ENCODE measurements around the gene XDH.

The XDH gene

DNA sequence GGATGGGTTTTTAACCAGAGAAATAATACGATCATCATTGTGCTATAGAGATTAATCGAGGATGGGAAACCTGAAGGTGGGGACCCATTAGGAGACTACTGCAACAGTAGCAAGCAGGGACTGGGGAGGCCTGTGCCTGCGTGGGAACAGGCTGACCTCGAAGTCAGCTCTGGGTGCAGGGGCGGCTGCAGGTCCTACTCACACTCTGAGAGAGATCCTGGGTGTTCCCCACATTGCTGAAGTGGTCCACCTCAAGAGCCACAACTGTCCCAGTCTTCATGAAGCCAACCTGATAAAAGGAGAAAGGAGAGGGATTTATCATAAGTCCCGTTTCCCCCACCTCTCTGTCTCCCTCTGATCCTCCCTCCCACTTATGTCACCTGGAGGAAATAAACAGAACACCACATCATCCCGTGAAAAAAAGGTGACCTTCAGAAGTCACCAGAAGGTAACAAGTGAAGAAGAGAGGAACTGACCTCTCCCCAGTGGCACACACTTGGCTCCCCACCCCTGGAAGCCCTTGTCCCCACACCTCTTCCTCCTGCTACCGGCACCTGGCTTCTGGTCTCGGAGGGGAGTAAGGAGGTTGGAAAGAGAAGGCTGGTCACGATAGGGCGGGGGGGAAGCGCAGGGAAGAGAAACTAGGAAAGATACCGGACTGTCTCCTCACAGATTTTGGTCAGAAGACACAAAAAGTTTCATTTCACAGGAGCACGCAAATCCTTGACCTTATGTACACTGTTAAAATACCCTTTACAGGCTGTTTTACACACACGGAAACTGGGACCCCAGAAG is 50.4 kb downstream of the XDH start:
- DNase-seq: no peak

DNA sequence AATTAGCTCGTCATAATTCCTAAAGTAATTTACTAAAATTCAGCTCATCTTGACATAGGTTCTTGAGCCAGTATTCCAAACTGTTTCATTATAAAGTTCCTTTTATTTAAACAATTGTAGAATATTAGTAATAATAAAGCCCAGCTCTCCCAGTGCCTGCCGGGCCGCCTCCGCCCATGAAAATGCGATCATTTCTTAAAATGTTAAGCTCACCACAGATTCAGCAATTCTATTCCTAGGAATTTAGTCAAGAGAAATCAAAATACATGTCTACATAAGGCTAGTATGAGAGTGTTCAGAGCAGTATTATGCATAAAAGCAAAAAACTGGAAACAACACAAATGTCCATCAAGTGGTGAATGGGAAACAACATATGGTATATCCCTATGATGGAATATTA is 52.0 kb downstream of the XDH start:
- no peak for DNase-seq

DNA sequence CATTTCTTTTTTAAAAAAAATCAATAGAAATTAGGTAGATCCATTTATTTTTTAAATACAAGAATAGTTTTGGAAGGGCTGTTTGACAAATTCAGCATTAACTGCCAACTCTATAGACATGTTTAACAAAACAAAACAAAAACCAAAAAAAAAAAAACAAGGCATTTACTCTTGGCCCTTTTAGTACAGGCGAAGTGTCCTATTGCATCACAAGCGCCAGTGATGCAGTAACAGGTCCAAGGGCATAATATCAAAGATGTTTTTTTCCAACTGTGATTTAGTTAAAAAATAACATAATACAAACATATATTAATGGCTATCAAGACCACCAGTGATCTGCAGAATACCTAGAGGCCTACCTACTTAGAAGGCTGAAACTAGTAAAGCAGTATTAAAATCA is 55.3 kb downstream of the XDH start:
- no peak for DNase-seq

DNA sequence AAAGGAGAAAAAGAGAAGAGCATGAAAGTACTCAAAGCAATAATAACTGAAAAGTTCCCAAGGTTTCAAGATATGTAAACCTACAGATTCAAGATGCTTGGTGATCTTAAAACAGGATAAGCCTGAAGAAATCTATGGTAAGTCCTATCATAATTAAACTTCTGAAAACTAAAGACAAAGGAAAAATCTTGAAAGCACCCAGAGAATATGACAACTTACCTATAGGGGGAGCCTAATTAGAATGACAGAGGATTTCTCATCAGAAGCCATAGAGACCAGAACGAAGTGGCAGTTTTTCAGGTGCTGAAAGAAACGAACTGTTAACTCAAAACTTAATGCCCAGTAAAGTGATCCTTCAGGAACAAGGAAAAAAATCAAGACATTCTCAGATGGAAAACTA is 59.7 kb downstream of the XDH start:
- peak; percentile 8 for DNase-seq

GRCh38 chr2:31353179-31353578 is 61.4 kb downstream of the XDH start:
- DNase-seq: peak; percentile 34

- no peak for DNase-seq
Measured at GRCh38 chr2:31349684-31350083, 64.9 kb downstream of the XDH start.

- DNase-seq: no peak
Measured at GRCh38 chr2:31349160-31349559, 65.4 kb downstream of the XDH start.

DNA sequence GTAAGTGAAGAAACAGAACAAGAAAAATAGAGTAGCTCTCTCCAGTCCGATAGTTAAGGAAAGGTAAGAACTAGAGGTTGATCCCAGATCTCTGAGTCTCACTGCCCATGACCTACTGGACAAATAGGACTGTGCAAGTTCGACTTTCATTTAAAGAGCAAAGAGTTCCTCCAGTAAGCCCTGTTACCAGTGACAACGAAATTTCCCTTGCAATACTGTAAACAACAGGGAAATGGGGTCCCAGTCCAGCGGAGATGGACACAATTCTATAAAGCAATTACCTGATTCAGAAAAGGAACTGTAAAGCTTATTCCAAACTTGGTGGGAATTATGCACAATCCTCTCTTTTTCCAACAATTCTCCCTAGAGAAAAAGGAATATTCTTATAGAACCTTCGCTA is 65.9 kb downstream of the XDH start:
- DNase-seq: no peak

DNA sequence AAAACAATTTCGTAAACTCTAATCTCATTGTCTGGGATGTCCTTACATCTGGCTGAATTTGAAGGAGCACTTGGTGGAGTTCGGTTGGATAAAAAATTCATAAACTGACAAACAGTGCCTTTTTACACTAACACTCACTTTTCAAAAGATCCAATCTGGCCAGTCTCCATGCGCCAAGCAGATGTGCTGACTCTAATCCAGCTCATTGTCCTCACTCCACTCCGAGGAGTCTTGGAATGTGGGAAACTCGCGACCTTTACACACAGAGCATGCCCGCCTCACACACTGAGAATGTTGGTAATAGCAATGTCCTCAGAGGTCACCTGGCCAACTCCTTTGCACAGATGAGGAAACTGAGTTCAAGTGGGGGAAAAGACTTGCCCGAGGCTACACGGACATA is 66.8 kb downstream of the XDH start:
- DNase-seq: peak; percentile 55

GRCh38 chr2:31347319-31347718 is 67.2 kb downstream of the XDH start:
- DNase-seq: no peak

- no peak for DNase-seq
Measured at GRCh38 chr2:31344447-31344846, 70.1 kb downstream of the XDH start.

DNA sequence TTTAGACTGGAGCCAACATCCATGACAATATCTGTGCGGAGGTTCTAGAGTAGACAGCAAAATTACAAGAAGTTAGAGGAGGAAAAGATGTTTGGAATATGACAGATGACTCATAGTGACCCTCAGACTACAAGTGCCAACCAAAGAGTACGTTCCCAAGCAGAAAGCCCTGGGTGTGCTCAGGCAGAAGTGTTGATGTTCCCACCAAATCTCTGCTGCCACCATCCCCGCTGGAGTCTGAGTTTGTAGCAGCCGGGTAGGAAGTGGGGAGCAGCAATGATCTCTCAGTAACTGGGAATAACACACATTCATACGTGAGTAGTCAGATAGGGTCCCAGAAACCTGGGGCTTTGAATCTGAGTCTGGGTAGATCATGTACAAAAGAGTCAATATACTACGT is 73.2 kb downstream of the XDH start:
- no peak for DNase-seq

DNA sequence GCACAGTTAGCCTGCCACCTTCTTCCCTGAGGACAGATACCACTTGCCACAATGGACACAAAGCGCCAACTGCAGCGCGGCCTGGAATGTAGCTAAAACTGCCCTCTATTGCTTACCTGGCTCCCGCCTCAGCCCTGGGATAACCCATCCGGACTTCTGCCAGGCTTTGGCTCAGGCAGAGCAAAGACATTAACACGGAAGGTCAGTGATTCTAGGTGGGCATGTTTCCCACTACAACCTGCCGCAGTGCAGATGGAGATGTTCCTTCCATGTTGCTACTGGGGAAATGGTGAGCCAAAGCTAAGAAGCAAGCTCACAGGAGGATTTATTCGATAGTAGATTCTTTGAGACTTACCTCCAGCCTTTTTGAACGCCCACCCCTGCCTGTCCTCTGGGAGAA is 74.8 kb downstream of the XDH start:
- no peak for DNase-seq

- peak; percentile 92 for DNase-seq
Measured at GRCh38 chr2:31337860-31338259, 76.7 kb downstream of the XDH start.

DNA sequence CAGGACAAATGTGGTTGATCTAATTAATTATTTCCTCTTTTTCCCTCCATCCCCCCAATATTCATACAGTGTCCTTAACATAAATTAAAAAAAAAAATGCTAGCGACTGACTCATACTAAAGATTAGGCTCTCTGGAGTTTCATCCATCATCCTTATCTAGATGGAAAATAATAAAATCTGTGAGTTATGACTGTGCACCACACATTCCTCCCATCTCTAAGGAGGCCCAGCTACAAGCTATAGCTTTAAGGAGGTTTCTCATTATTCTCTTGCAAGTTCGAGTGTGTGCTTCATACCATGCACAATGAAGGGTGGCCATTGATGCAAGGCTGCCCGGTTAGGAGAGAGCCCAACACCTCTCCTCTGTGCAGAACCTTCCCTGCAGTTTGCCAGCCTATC is 77.3 kb downstream of the XDH start:
- DNase-seq: peak; percentile 79

GRCh38 chr2:31335921-31336585 is 78.5 kb downstream of the XDH start:
- DNase-seq: peak; percentile 86

- DNase-seq: peak; percentile 35
Measured at GRCh38 chr2:31334311-31335026, 80.1 kb downstream of the XDH start.

DNA sequence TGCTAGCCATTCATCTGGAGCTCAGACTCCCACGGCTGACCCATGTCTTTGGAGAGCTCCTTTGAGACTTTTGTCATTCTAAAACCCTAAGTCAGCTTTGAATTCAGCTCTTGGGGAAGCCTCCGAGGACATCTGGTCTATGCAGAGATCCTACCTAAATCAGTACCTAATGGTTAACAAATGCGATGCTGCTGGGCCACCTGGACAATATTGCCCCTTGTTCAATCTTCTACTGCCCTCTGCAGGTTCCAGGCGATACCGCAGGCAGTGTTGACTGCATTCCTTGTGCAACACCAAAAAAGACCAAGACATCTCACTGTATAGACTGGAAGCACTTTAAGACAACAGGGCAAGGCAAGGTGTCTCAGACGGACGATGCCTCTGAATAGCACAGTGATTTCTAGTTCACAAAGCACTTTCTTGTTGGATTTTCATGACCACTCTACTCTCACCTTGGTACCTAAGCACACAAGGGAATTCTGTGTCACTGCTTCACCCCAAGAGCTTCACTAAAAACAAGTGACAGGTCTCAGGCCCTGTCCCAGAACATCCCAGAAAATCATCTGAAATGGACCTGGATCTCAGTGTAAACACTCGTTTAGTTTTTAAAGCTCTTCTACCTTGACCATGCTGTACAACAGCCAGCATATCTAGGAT is 80.9 kb downstream of the XDH start:
- peak; percentile 81 for DNase-seq

DNA sequence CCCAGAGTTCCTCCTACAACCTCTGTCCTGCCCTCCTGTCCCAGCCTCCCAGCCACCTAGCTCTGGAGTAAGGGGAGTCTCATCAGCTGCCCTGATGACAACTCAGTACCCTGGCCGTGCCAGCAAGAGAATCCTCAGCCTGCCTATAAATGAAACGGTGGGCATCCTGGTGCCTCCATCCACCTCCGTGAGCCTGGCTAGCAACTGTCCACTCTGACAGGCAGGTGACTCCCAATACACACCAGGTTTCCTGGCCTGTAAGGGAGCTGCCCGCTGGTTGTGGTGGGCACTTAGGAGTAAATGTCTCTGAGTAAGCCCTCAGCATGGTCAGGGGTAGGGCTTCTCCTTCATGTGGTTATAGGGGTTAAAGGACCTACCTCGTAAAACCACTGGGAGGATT is 81.5 kb downstream of the XDH start:
- DNase-seq: no peak

DNA sequence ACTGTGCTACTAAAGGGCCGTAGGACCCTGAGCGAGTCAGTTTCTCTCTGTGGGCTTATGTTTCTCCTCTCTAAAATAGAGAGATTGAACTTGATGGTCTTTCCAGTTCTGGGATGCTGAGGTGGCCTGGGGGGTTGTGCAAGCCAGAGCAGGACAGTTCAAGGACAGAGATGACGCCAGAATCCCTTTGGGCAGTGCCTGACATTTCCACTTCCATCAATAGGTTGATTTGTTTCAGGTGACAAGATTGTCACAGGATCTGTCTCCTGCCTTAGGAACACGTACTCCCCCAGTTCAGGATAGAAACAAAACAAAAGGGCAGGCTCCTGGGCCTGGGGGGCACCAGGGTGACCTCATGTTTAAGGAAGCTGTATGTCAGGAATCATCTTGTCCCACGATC is 82.0 kb downstream of the XDH start:
- no peak for DNase-seq

DNA sequence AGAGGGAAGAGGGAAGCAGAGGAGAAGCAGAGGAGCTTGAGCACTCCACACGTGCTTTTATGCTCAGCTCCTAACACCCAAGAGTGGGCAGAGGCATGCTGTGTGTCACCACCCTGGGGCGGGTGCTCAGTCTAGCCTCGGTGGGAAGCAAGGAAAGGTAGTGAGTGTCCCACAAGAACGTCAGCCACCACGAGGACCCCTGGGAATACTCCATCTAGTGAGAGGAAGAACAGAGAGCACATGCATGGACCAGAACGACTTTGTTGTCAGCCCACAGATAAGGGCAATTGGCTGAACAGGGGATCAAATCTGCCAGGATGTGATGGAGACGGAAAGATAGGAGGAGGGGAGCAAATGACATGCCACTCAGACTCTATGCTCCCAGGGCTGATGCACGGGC is 83.4 kb downstream of the XDH start:
- DNase-seq: no peak

GRCh38 chr2:31329081-31329625 is 85.4 kb downstream of the XDH start:
- DNase-seq: no peak

DNA sequence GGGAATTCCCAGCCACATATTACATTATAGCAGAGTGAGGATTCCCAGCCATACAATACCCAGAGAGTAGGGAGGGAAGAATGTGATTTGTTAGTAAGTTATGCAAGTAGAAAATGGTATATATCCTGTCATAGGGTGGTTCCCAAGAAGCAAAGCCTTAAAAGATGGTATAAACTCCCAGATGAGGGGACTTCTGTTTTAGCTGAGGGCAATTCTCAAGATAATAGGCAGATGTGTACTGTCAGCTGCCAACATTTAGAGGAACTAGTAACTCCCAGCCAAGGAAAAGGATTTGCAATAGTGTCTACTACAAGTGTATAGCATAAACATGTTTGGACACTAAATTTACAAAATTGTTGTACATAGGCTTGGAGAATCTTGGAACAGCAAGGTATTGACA is 86.5 kb downstream of the XDH start:
- DNase-seq: no peak
